GM19372 (cell line): Measurements from ENCODE around the gene ARID1B.

ENCODE experiments used
- ATAC-seq: cut with Tn5 transposase; IDR thresholded peaks from one replicate; pipeline ENCODE4 v1.9.1; 2021; ENCODE audit warnings: mild to moderate bottlenecking, low read depth, moderate library complexity; ENCODE audit not compliant: unreplicated experiment

The ARID1B gene

DNA sequence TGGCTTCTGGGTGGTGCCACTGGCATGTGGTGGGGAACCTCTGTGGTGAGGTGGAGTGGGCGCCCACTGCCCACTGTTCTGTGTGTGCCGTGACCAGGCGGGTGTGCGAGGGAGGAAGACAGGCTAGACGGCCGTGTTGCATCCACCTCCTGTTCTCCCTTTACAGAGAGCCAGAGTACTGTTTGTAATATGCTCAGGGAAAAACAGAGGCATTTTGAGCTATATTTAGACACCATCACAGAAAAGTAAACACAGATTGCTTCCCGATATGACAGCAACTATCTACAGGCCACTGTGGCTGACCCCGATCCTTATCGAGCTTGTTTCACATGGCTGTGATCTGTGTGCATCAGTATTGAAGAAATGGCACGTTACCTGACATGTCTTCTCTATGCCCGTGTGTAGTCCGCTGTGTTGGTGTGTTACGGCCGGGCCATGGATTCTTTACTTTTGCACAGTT, 45.6 kb downstream of the ARID1B start:
- ATAC-seq, result no peak

DNA sequence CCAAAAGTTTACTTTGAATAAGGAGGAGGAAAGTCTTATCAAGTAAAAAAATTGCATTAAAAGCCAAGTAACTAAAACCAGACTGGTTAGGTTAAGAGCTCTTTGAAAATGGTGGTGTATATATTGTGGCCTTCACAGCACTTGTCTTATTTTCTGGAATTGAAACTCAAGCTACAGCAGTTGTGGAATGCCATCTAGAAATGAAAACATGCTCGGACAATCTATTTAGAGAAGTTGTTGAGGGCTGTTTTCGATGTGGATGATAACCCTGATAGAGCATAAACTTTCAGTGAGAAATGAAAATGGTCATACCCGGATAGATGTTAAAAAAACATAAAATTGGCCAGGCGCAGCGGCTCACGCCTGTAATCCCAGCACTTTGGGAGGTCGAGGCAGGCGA, 47.0 kb downstream of the ARID1B start:
- no peak for ATAC-seq

DNA sequence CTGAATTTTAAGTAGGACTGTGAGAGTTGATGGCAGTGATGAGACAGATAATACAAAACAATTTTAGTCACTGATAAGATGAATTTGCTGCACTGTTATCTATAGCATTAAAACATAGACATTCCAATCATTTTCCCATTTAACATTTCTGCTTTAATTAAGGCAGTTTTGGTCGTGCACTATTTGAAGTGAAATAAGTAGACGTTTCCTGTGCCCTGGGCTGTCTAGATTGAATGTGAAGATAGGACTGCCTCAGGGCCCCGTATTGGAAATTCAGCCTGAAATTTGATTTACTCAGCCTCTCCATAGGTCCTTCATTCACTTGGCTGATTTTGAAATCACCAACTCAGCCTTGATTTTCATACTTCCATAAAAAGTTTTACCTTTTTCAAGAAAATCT, 48.3 kb downstream of the ARID1B start:
- ATAC-seq, result no peak

DNA sequence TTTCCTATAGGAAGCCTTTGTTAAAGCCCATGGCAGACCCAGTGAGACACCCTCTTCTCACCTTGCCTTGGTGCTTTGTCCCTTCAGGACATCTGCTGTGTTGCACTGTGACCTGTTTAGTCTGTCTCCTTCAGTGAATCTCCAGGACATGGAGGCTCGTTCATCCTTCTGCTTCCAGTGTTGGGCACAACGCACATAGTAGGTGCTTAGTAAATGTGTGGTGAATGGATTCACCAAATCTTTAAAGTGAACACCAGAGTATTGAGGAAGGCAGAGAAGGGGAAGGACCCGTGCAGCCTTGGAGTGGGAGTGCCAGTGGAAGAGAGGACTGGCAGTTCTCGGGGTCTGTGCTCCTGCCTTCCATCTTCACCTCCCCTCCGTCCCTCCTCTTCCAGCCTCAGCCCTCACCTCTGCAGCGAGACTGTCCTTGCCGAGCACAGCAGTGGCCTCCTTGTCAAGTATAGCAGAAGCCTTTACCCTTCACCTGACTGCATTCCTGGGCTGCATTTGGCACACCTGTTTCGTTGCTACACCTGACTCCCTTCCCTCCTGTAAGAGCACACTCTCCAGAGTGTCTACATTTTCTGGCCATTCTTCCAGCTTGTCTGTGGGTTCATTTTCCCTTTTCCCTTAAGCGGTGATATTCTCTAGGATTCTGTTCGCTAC, 49.2 kb downstream of the ARID1B start:
- no peak for ATAC-seq

DNA sequence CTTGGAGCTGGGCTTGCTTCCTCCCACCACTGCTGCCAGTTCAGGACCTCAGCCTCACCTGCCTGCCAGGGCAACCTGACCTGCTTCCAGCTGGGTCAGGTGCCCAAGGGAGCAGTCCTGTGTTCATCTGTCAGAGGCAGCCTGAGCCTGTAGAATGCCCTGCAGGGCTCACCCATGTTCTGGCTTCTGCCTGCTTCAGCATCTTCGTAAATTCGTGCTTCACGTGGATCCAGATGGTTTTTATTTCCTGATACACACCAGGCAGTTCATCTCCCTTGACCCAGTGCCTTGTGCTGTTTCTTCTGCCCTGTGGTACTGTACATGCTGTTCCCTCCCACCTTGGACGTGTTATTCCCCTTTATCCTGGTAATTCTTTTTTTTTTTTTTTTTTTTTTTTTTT, 50.2 kb downstream of the ARID1B start:
- ATAC-seq, result no peak

DNA sequence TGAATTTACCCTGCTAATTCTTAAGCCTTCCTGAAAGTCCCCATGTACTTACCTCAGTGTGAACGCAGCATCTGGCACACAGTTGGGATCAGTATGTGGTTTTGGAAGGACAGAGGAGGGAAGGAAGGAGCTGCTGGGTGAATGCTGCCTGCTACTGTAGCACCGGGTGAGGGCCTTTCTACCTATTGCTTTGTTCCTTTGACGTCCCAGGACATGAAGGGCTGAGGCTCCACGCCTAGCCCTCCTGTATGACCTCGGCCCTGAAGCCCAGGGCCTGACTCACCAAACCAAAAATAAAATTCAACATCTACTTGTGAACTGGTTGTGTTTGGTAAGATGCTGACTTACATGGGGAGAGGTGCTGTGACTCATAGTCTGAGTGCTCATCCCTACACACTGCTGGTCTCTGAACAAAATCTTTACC, 51.1 kb downstream of the ARID1B start:
- ATAC-seq, result no peak

DNA sequence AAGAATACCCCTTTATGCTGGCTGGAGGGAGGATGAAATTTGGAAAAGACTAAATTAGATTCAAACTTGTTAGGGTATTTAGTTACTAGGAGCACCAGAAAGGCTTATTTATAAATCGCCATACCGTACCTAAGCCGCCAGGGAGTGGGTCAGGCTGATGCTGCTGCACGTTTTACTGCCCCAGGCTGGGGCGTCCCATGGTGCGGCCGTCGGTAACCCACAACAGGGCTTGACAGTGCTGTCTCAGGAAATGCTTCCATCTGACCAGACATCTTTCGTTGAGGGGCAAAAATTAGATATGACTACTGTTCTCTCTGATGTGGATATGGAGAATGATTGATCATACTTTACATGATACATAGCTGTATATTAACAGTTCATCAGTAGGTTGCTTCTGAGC, 52.9 kb downstream of the ARID1B start:
- no peak for ATAC-seq

DNA sequence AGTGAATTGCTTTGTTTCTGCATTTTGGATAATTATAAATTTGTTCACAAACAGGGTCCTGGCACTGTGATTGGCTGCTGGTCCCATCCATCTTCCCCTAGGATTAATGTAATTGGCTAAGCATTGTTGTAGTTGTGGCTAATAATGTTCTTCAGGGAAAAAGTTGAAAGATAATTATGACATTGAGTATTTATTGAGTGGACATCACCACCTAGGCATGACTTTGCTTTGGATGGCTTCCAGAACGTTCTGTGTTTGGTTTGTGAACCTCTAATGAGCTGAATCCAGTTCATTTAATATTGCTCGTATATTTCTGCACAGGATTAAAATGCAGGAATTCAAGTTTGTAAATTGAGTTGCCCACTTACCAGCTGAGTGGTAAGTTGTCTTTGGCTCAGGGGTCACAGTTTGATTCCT, 55.1 kb downstream of the ARID1B start:
- no peak for ATAC-seq

DNA sequence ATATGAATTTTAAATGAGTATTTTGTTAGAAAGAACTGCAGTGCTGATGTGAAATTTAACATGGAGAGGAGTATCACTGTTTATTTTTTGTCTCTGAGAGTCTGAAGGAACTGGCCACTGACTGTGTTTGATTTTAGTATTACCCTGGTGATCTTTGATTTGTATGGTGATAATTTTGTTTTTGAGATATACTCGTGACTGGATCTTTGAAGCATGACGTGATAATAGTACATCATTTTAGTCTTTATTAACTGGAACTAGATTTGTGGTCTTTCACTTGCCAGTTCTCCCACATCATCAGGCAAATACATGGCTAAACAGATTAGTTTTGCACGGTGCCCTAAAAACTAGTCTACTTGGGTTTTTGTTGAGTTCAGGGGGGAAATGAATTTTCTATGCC, 55.5 kb downstream of the ARID1B start:
- ATAC-seq, result no peak

DNA sequence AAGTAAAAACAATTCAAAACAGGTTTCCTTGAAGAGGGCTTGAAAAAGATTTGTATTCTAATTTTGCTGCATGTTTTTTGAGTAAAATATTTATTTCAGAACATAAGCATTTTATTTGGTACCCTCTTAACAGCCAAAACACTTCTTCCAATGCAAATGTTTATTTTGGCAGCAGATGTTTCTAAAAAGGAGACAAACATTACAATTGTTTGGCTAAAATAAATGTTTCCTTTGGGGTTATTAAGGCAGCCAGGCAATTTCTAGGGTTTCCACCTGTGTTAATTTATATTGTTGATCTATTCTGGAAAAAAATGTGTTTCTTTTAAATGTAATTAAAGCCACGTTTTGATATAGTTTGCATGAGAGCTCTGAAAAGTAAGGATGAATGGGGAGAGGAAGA, 56.6 kb downstream of the ARID1B start:
- no peak for ATAC-seq

DNA sequence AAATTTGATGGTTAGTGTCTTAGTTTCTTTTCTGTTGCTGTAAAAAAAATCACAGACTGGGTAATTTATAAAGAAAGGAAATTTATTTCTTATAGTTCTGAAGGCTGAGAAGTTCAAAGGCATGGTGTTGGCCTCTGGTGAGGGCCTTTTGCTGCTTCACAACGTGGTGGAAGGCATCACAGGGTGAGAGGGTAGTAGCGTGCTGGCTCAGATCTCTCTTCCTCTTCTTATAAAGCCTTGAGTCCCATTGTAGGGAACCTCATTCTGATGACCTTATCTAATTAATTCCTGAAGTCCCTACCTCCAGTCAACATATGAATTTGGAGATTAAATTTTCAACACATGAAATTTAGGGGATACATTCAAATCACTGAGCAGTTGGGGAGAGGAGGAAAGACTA, 62.0 kb downstream of the ARID1B start:
- ATAC-seq, result no peak

DNA sequence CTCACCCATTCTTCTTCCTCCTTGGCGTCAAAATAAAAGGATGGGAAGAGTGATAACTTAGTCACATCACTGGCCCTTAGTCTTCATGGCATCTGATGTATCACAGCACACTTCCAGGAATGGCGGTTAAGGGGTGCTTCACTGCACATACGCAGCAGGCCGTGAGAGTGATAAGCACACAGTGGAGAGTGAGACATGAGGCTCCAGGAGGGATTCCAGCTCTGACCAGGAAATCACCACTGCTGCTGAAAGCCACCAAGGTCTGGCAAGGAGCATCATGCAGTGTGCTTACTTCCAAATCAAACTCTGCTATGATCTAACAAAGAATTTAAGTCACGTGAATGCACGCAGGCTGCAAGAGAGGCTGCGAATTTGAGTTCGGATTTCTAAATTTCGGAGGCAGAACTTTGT, 62.4 kb downstream of the ARID1B start:
- no peak for ATAC-seq

DNA sequence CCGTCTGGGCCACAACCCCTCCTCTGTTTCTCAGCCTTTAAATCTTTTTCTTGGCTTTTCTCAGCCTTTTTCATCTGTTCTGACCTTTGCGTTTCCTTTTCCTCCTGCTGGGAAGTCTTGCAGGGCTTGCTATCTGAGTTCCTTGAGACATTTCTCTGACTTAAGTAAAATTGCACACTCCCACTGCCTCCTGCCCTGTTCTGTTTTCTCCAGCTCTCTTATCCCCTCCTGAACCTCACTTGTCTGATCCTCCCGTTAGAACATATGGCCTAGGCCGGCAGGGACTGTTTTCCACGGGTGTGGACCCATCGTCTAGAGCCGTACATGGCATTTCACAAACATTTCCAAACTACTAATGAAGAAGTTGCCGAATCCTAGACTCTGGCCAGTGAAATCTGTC, 63.0 kb downstream of the ARID1B start:
- ATAC-seq, result no peak

DNA sequence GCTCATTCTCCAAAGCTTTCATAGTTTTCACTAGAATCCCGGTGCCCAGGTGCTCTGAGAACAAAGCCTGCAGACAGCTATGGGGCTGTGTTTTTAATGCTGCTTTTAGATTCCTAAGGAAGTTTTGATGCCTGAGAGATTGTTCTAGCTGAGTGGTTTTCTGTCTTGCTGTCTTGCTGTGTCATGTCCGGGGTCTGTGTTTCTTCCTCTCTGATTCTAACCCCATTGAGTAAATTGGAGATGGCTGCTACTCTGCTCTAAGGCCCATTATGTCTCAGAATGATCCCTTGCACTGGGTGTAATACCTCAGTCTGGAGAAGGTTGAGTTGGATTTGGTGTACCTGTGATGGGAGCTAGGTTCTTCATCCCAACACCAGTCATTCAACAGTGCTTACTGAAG, 63.4 kb downstream of the ARID1B start:
- no peak for ATAC-seq

DNA sequence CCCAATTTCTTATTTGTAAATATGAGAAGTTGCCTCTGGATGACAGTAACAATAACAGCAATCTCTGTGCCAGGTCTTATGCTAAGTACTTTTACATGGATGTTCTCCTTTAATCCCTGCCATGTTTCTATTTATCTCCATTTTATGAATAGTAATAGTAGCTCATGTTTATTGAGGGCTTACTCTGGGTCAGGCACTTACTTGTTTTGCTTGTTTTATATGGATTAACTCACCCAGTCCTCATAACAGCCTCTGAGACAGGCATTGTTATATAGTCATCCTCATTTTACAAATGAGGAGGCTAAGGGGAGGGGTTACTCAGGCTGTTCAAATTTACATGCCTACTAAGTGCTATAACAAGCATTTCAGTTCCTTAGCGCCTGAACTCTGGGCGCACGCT, 64.3 kb downstream of the ARID1B start:
- ATAC-seq, result no peak

DNA sequence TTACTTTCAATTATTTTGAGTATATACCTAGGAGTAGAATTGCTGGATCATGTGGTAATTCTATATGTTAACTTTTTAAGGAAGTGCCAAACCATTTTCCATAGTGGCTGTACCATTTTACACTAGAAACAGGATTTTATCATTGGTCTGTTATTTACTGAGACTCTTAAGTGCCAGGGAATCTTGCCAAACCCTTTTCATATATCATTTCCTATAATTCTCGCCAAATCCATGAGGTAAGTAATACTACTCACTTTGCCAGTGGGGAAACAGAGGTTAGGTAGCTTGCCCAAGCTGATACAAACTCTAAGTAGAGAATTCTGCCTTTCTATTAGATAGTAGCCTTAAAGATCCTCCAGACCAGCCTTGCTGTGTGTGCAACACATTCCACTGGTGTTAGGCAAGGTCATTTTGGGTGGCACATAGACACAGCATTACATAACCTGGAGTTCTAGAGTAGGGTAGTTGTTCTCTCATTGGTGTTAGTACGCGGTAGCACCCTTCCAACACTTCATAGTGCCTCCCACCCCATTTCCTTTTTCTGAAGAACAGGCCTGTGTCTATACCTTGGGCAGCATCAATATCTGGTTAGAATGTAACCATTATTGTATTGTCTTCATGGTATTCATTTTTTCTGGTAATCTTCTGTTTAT, 65.5 kb downstream of the ARID1B start:
- ATAC-seq, result no peak

DNA sequence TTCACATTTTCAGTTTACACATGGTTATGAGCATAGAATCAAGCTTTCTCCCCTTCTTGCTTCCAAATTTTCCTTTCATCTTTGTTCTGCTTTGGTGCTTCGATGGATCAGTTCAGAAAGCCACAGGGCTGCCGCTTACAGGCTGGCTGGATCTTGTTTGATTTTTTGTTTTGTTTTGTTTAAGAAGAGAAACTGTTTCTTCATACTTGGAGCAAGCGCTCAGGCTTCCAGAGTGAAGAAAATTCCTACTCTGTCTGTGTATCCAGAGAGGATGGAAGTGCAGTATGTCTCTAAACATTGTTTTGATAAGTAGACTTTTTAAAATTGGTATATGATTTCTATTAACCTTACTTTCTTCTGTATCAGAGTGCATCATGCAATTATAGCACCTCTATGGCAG, 66.9 kb downstream of the ARID1B start:
- ATAC-seq, result no peak

DNA sequence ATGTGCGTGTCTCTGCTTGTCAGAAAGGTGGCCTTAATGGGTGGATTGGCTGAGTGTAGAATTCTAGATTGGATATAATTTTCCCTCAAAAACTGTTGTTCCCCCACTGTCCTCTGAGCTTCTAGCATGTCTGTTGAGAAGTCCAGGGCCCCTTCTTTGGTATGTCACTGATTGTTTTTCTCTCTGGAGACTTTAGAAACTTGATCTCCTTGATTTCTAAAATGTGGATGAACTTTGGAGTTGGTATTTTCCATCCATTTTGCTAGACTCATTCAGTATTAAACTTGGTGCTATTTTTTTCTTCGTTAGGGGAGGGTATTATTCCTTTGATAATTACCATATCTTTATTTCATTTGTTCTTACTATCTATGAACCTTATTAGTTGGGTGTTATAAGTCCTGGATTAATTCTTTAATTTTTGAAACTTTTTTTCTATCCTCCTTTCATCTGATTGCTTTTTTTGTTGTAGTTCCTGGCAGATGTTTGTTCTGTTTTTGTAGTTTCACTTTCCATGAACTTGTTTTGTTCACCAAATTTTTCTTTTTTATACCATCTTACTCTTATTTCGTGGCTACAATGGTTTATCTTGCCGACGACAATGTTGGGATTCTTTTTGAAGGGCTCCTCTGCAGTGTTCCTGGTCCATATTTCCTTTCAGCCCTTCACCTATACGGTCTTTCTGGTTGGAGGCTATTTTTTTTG, 68.4 kb downstream of the ARID1B start:
- no peak for ATAC-seq

DNA sequence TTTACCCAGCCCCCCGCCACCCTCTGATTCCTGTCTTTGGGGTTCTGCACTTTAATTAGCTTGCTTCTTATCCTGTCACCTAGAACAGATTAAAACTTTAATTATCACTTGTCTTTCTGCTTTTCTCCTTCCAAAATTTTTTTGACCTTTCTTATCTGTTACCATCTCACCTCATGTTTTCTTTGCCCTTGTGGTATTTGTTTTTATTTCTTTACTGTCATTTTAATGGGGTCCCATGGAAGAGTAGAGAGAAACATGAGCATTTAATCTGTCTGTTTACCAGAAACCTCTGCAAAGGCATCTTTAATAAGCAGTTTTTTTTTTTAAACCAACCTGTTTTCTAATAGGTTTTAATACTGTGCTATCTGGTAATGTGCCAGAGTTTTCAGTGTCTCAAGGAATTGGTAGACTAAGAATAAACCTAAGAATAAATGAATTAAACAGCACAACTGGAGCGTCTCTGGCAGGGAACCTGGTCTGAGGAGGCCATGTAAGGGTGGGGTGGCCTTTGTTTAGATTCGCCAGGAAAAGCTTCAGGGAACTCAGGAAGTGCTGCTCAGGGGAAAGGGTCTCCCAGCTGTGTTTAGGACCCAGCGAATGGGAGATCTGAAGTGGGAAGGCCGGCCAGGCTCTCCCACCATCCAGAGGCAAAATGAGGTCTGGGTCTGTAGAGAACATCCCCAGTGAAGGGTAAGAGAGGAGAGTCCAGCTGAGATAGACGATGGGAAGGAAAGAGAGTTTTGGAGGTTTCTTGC, 69.8 kb downstream of the ARID1B start:
- ATAC-seq, result no peak

DNA sequence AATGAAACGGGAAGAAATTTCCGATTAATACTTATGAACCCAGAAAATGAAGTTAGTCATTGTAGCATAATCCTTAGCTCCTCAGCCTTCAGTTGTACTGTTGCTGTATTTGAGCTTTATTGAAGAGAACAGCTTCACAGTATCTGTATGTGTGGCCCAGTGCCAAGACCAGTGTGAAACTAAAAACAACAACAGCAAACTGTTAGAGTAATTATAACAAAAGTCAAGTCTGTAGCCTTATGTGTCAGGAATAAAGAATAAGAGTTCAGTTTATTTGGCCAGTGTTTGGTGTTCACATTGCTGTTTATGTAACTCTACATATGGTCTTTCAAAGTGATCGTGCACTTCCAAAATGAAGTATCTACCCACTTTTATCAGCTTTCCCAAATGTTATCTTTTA, 70.9 kb downstream of the ARID1B start:
- no peak for ATAC-seq

DNA sequence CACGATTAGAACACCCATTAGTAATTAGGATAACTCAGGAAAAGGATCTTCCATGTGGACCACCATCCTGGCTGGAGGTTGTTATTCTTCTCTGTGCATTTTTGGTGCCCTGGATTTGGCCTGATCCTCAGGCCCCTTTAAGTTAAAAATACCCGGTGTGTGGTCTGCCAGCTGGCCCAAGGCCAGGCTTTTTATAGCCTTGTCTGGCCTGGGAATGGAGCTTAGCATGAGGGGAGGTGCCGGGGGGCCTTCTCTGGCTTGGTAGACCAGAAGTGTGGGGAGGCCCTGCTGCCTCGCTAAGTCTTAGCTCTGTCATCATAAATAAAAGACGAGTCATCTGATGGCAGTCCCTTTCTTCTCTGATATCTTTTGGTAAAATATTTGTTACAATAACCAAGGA, 71.4 kb downstream of the ARID1B start:
- ATAC-seq, result no peak
